ENCODE results near the gene OTOG.

OTOG gene

DNA sequence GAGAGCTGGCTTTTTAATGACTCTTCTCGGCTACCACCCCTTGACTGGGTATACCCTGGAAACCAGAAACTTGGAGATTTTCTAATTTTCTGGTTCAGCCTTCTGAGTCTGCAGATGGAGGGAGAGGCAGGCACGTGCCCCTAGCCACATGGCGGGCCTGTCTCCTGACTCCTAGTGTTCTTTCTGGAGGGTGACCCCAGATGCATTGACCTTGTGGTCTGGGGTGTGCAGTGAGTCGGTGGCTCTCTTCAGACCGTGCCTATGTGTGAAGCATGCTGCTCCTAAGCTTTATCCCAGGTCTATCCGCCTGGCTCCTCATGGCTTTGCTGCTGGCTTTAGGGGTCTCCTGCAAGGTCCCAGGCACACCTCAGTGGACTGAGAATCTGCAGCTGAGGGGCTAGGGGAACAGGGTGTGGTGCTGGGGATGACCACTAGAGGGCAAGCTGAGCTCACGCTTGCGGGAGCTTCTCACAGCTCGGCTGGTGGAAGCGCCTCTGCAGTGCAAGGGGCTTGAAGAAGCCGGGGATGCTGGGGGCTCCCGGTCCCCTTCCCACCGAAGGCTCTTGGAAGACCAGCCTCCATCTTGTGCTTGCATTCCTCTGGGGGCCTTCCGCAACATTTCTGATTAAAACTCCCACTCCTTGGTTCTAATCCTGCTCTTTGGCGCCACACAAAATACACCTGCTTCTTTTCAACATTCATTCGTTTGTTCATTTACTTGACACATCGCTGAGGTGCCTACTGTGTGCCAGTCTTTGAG is 51.8 kb downstream of the OTOG start:
- TF ChIP-seq, protein P1, sequence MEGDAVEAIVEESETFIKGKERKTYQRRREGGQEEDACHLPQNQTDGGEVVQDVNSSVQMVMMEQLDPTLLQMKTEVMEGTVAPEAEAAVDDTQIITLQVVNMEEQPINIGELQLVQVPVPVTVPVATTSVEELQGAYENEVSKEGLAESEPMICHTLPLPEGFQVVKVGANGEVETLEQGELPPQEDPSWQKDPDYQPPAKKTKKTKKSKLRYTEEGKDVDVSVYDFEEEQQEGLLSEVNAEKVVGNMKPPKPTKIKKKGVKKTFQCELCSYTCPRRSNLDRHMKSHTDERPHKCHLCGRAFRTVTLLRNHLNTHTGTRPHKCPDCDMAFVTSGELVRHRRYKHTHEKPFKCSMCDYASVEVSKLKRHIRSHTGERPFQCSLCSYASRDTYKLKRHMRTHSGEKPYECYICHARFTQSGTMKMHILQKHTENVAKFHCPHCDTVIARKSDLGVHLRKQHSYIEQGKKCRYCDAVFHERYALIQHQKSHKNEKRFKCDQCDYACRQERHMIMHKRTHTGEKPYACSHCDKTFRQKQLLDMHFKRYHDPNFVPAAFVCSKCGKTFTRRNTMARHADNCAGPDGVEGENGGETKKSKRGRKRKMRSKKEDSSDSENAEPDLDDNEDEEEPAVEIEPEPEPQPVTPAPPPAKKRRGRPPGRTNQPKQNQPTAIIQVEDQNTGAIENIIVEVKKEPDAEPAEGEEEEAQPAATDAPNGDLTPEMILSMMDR (IDR thresholded peaks at IDR 0.05; ENCODE audit: insufficient read depth, missing control alignments), result peak; percentile 98
- FAIRE-seq (no peak), DNase-seq (ENCODE audit: insufficient read length, low spot score) (peak; percentile 56)

DNA sequence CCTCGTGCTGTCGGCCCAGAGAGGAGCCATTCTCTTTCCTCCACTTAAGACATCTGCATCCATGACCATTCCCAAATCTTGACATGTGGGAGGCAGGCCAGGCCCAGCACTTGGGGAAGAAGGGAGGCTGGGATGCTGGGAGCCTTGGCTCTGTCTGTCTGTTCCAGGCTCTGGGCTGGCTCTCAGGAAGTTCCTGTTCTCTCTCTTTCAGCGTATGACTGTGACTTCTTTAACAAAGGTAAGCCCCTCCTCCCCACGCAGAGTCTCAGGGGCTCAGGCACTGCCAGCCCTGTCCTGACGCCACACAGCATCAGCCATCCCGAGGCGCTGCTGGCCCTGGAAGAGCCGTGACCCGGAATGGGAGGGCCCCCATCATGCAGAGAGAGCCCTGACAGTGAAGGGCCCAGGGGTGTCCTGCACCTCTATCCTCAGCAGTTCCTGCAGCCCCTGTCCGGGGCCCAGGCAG is 52.4 kb downstream of the OTOG start:
- DNase-seq (ENCODE audit: insufficient read length, low spot score), result no peak
- TF ChIP-seq, protein P1 (IDR thresholded peaks at IDR 0.05; ENCODE audit: insufficient read depth, missing control alignments), result no peak
- no peak for FAIRE-seq

DNA sequence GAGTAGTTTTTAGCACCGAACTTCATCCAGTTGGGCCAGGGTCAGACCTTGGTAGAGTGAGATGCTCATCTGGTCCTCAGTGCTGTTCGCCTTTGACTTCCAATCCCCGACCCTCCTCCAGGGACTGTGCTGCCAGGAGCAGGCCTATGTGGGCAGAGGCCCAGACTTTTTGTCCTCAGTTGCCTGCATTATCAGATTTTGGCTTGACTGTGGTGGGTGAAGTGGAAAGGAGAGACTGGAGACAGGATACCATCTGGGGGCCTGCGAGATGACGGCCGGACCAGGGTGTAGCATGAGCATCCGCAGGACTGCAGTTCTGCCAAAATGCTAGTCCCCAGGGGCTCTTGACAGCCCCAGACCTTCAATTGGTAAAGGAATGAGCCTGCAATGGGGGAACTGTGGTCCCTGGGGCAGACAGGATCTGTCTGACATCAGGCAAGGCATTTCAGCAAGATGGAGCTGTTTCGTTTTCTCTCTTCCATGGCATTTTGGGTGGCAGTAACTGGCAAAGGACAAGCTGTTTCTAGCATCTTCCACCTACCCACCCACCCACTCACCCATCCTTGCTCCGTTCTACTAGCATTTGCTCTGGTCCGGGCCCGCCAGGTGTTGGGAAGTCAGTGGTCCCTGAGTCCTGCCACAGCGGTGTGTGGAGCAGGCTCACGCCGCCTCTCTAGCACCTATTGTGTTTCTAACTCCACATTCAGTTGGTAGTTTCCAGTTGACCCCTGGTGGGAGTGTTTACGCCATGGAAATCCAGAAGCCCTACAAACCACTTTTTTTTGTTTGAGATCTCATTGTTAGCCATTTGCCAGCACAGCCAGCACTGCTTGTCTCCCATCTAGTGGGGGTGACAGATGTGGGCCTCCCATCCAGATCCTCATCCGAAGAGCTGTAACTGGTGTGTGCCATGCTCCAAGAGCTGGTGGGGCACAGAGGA is 53.5 kb downstream of the OTOG start:
- DNase-seq (ENCODE audit: insufficient read length, low spot score) (no peak), FAIRE-seq (no peak)
- TF ChIP-seq, protein P1 (IDR thresholded peaks at IDR 0.05; ENCODE audit: insufficient read depth, missing control alignments), result no peak

DNA sequence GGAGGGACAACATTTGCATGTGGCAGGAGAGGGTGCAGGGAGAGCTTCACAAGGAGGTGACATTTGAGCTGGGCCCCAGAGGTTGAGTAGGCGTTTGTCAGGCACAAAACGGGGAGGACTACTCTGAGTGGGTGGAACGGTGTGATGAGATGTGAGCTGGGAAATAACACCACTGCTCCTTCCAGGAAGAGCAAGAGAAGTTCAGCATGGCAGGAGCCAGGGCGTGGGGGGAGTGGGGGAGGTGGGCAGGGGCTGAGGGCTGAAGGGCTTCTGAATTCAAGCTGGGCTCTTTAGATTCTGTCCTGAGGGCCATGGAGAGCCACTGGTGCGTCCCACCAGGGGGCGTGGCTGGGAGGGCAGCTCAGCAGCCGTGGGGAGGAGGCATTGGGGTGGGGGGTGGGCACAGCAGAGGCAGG is 54.2 kb downstream of the OTOG start:
- FAIRE-seq, result no peak
- DNase-seq (ENCODE audit: insufficient read length, low spot score), result no peak
- TF ChIP-seq, protein P1 (IDR thresholded peaks at IDR 0.05; ENCODE audit: insufficient read depth, missing control alignments), result peak; percentile 8

DNA sequence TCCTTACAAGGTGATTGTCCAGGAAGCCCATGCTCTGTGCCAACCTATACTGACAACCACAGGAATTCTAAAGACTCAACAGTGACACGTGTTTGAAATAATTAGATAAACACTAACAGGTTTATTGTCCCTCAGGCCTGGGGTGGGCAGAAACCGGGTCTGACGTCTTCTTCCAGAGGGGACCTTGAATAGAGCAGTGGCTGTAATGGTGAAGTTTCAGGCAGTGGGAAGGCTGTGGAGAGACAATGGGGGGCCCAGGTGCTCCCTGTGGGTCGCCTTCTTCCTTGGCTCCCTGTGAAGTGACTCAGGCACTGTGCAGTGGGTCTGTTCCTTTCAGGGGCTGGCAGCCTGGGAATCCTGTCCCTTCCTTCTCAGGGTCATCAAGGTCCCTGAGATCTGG is 54.6 kb downstream of the OTOG start:
- no peak for FAIRE-seq

DNA sequence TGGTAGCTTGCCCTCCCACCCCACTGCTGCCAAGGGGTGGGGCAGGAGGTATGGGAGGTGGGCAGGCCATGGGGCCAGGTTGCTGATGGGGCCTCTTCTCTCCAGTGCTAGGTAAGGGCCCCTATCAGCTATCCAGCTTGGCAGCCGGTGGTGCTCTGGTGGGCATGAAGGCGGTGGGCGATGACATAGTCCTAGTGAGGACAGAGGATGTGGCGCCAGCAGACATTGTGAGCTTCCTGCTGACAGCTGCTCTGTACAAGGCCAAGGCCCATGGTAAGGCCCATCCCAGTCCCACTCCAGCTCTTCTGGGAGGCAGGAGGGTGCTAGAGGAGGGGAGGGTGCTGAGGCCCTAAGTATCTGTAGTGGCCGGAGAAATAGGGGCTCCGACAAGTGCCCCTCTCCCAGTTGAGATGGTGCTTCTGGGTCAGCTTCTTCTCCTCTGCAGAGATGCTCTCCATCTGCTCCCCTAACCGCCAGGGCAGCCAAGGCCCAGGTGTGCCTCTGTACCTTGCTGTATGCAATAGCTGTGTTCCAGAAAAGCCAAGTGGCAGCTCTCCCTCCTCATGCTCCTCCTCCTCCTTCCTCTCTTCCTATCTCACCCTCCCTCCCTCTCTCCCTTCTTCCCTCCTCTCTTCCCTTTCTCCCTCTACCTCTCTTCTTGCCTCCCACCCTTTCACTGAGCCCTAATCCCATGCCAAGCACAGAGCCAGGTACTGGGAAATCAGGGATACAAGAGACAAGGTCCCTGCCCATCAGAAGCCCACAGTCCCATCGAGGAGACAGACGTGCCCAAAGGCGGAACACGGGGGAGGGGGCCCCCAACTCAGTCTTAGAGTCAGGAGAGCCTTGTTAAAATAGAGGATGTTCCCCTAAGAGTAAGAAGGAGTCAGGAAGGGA is 55.3 kb downstream of the OTOG start:
- FAIRE-seq (no peak), DNase-seq (ENCODE audit: insufficient read length, low spot score) (no peak)

More for the DNA sequence above, 54.6 kb downstream of the OTOG start:
- TF ChIP-seq, protein P1 (IDR thresholded peaks at IDR 0.05; ENCODE audit: insufficient read depth, missing control alignments), result no peak
- DNase-seq (ENCODE audit: insufficient read length, low spot score), result no peak

More for the DNA sequence above, 55.3 kb downstream of the OTOG start:
- TF ChIP-seq, protein P1 (IDR thresholded peaks at IDR 0.05; ENCODE audit: insufficient read depth, missing control alignments), result no peak

Measured in D721Med (cell line).